NCI-H2171 treated with DMSO at 0.1 percent for 48 hours (cell line): ENCODE measurements around the gene MRPL22.
A peak's percentile ranks its signal among the peaks of the same experiment; 100 is the strongest.
"Not testable (repeated sequence)": the region's sequence is repeated elsewhere in the genome, so short reads cannot be mapped to it uniquely, and the experiment has no call there.

ENCODE experiments used
- DNase-seq: peaks from one replicate; lab custom pipeline; 2025; lab: John Stamatoyannopoulos, UW

The MRPL22 gene

GRCh38 chr5:154943527-154943926, 2.7 kb downstream of the MRPL22 start:
- no peak for DNase-seq

- no peak for DNase-seq
Measured at GRCh38 chr5:154944716-154945115, 3.8 kb downstream of the MRPL22 start.

DNA sequence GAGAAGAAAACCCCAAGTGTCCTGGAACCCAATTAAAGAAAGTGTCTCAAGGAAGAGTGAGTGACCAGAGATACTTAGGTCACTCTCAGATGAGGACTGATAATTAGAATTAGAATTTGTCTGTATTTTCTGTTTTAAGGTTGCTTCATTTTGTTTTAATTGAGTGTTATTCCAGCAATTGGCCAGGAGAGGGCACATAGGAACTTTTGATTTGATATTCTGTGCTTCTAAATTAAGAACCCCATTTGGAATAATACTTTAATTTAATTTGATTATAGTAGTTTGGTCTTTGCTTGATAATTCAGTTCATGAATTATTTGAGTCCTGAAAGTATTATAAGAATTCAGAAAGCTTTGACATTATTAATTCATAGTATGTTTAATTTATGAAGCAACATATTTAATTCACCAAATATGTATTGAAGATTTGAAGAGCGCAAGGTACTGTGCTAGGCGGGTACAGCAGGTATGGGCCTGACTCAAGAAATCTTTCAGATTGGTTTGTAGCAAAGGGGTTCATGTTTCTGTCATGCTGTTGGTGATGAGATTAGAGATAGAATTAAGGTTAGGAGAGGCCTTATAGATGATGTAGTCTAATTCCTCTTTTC, 4.9 kb downstream of the MRPL22 start:
- peak; percentile 24 for DNase-seq

GRCh38 chr5:154947778-154948177, 6.9 kb downstream of the MRPL22 start:
- no peak for DNase-seq

- no peak for DNase-seq
Measured at GRCh38 chr5:154948313-154948712, 7.4 kb downstream of the MRPL22 start.

DNA sequence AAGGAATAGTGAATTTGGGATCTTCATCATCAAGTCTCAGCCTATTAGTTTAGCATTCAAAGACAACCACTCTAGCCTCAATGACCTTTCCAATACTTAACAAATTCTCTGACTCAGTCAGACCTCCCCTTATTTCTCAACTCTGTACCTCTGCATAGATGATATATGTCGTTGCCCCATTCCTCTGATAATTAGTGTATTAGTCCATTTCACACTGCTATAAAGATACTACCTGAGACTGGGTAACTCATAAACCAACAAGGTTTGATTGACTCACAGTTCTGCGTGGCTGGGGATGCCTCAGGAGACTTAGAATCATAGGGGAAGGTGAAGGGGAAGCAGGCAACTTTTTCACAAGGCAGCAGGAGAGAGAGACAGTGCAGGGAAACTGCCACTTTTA, 8.9 kb downstream of the MRPL22 start:
- no peak for DNase-seq

DNA sequence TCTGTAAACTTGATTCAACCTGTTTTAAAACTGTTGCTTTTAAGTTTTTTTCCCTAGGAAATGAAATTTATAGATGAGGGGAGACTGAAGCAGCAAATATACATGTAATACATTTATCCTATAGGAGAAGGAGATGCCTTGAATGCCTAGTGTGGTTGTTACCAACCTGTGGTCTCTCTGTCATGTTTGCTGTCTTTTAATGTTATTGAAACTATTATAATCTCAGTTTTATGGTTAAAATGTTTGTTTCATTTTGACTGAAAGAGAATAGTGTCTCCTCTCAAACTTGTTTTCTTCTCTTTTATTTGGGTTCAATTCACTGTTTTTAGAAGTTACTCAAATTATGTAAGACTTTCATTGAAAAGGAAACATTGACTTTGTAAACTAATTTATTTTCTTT, 15.8 kb downstream of the MRPL22 start:
- no peak for DNase-seq

DNA sequence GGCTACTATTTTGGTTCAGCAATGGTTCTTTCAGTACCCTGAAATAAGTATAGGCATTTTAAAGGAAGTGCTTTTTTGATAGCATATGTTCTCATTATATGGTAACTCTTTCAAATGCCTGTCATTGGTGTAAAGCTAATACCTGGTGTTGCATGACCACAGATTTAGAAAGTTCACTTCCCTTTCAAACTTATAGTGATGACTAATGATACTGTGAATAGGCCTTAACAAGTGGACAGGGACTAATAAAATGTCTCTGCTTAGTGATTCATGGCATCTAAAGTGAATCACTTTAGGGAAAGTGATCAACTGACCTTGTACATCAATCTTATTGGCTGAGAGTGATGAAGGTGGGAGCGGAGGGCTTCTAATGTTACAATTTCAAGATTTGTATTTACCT, 21.6 kb downstream of the MRPL22 start:
- DNase-seq: no peak

- no peak for DNase-seq
Measured at GRCh38 chr5:154966081-154966841, 25.4 kb downstream of the MRPL22 start.

DNA sequence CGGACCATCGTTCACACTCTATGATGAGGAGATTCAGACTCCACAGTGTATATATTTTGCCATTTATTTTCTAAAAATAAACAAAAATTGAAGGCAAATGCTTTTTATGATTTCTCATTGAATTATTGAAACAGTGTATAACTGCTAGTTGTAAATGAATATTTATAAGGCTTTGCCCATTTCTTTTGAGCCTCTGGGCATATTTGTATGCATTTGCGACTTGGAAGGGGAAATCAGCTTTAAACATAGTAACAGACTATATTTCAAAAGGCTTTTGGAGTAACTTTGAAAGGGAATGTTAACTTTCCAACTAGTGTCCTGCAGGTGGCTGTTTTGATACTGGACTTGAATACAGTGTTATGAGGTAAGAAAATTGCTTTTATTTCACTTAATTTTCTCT, 26.0 kb downstream of the MRPL22 start:
- DNase-seq: no peak

DNA sequence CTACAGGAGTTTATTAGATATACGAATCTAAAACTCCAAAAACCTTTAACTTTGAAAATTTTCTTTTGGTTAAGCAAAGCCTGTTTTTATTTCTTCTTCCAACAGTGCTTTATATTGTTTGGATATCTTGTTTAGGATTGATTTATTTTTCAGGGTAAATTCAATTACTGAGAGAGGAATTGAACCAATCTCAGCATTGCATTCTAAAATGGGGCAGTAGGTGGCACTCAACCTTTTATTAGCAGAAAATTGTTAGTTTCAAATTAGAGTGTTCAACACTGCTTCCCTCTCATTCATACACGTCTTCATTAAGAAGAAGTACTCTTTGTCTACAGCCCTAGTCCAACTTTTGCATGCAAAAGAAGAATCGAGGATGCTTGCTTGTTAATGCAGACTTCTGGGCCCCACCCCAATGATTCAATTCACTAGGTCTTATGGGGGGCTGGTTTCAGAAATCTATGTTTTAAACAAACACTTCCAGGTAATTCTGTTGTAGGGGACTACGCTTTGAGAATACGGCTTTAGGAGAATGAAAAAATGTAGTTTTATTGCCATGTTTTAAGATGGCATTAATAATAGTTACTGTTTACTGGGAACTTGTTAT, 26.6 kb downstream of the MRPL22 start:
- no peak for DNase-seq

DNA sequence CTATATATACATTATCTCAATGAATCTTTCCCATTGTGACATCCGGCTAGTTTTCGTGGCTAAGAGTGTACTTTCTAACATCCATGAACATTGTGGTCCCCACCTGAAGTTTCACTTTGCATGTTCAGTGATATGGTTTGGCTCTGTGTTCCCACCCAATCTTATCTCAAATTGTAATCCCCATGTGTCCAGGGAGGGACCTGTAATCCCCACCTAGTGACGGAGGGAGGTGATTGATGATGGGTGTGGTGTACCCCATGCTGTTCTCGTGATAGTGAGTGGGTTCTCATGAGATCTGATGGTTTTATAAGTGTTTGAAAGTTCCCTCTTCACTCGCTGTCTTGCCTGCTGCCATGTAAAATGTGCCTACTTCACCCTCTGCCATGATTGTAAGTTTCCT, 28.1 kb downstream of the MRPL22 start:
- DNase-seq: no peak

GRCh38 chr5:154970759-154971158, 29.9 kb downstream of the MRPL22 start:
- no peak for DNase-seq

DNA sequence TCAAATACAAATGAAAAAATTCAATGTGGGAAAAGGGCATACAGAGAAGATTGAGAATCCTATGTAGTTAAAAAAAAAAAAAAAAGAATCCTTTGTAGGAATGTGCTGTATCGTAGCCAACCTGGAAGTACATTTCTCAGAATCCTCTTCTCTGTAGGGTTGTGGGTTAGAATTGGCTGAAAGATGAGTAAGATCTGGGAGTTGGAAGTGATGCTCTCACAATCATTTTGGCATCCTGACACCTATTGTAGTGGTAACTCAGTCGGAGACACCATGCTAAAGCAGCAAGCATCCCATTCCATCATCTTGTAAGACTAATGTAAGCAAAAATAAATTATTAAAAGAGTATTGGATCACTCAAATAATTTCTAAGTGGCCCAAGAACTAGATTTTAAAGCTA, 30.6 kb downstream of the MRPL22 start:
- no peak for DNase-seq

- DNase-seq: peak; percentile 35
Measured at GRCh38 chr5:154972476-154973080, 31.7 kb downstream of the MRPL22 start.

DNA sequence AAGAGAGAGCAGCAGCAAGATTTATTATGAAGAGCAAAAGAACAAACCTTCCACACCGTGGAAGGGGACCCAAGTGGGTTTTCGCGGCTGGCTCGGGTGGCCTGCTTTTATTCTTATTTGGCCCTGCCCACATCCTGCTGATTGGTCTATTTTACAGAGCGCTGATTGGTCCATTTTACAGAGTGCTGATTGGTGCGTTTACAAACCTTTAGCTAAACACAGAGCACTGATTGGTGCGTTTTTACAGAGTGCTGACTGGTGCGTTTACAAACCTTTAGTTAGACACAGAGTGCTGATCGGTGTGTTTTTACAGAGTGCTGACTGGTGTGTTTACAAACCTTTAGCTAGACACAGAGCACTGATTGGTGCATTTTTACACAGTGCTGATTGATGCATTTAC, 35.2 kb downstream of the MRPL22 start:
- DNase-seq: not testable (repeated sequence)

GRCh38 chr5:154977409-154977808, 36.5 kb downstream of the MRPL22 start:
- no peak for DNase-seq

DNA sequence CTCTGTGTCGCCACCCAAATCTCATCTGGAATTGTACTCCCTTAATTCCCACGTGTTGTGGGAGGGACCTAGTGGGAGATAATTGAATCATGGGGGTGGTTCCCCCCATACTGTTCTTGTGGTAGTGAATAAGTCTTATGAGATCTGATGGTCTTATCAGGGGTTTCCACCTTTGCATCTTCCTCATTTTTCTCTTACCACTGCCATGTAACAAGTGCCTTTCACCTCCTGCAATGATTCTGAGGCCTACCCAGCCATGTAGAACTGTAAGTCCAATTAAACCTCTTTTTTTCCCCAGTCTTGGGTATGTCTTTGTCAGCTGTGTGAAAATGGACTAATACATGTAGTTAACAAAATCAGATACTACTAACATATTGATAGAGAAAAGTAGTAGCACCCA, 37.4 kb downstream of the MRPL22 start:
- not testable (repeated sequence) for DNase-seq

DNA sequence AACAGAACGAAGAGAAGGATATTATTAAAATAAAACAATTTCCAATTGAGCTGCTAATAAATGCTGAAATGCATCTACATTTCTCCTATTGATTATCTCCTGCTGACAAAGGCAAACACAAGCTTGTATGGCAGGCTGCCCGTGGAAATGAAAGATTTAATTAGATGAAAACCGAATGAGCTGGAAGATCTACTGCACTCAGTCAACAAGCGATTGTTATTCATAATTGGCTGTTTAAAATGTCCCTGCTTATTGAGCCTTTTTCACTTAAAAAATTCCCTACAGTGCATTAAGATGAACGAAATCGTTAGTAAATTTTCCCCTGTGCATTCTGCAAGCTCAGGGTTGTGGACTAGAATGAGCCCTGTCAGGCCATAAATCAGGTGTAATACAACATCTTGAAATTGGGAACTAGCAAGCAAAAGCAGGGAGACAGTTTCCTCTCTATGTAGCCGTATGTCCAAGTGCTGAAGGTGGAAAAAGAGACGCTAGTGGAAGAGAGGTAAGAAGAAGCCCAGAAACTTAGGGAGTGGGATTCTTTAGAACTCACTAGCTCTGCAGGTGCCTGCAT, 44.2 kb downstream of the MRPL22 start:
- DNase-seq: no peak

DNA sequence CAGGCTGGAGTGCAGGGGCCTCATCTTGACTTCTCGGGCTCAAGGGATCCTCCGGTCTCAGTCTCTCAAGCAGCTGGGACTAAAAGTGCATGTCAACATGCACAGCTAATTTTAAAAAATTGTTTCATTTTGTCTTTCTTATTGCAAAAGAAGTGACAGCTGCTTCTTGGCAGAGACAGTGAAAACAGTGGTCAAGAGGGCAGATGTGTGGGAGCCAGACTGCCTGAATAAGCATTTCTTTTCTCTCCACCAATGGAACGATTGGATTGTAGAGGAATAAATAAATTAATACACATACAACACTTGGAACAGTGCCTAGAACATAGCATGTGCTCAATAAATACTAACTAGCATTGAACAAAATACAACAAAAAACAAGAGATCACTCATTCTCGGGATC, 45.3 kb downstream of the MRPL22 start:
- no peak for DNase-seq

- DNase-seq: no peak
Measured at GRCh38 chr5:154989626-154990025, 48.8 kb downstream of the MRPL22 start.

GRCh38 chr5:154993461-154993860, 52.6 kb downstream of the MRPL22 start:
- DNase-seq: no peak

GRCh38 chr5:154995679-154996078, 54.8 kb downstream of the MRPL22 start:
- no peak for DNase-seq
